HG02884 (cell line): ENCODE data around the gene OR5AS1.
"Not testable (repeated sequence)": the region's sequence is repeated elsewhere in the genome, so short reads cannot be mapped to it uniquely, and the experiment has no call there.

Experiments
- ATAC-seq: cut with Tn5 transposase; IDR thresholded peaks from one replicate; pipeline ENCODE4 v1.9.1; 2021; ENCODE audit warnings: mild to moderate bottlenecking, moderate library complexity; ENCODE audit not compliant: unreplicated experiment

Gene OR5AS1

GRCh38 chr11:56027354-56027753, at the start of gene OR5AS1:
Gene OR5AS1, plus strand, starts transcription at chr11:56027654. Its CDS starts 2,765 bp downstream, at chr11:56030419.
- ATAC-seq = no peak

- ATAC-seq = no peak
These were observed 32.9 kb upstream of the OR5AS1 start, which contains the start of gene OR5F1 for GRCh38 chr11:55994525-55994924. Gene OR5F1, minus strand, starts transcription at chr11:55994625. Its CDS starts 0 bp downstream, at chr11:55994625.

- no peak for ATAC-seq
These were observed 16.7 kb upstream of the OR5AS1 start for GRCh38 chr11:56010716-56011115.

- no peak for ATAC-seq
These were observed 13.6 kb upstream of the OR5AS1 start for GRCh38 chr11:56013805-56014204.

- no peak for ATAC-seq
These were observed 18.1 kb downstream of the OR5AS1 start for GRCh38 chr11:56045538-56045937.

- ATAC-seq = no peak
These were observed 21.0 kb downstream of the OR5AS1 start for GRCh38 chr11:56048480-56048879.

- no peak for ATAC-seq
These were observed 22.0 kb downstream of the OR5AS1 start for GRCh38 chr11:56049487-56049886.

- ATAC-seq = not testable (repeated sequence)
These were observed 28.9 kb downstream of the OR5AS1 start for GRCh38 chr11:56056366-56056765.

GRCh38 chr11:56057661-56058237, 30.3 kb downstream of the OR5AS1 start:
- not testable (repeated sequence) for ATAC-seq

GRCh38 chr11:56058260-56058780, 30.9 kb downstream of the OR5AS1 start:
- ATAC-seq = not testable (repeated sequence)

GRCh38 chr11:56066980-56067379, 39.5 kb downstream of the OR5AS1 start:
- no peak for ATAC-seq
